ENCODE measurements around the gene LOC101059915.

- TF ChIP-seq SAFB2 (CRISPR knock-in tag; IDR thresholded peaks at IDR 0.05; ENCODE audit: borderline replicate concordance, low read depth) = no peak
- TF ChIP-seq, protein P1, sequence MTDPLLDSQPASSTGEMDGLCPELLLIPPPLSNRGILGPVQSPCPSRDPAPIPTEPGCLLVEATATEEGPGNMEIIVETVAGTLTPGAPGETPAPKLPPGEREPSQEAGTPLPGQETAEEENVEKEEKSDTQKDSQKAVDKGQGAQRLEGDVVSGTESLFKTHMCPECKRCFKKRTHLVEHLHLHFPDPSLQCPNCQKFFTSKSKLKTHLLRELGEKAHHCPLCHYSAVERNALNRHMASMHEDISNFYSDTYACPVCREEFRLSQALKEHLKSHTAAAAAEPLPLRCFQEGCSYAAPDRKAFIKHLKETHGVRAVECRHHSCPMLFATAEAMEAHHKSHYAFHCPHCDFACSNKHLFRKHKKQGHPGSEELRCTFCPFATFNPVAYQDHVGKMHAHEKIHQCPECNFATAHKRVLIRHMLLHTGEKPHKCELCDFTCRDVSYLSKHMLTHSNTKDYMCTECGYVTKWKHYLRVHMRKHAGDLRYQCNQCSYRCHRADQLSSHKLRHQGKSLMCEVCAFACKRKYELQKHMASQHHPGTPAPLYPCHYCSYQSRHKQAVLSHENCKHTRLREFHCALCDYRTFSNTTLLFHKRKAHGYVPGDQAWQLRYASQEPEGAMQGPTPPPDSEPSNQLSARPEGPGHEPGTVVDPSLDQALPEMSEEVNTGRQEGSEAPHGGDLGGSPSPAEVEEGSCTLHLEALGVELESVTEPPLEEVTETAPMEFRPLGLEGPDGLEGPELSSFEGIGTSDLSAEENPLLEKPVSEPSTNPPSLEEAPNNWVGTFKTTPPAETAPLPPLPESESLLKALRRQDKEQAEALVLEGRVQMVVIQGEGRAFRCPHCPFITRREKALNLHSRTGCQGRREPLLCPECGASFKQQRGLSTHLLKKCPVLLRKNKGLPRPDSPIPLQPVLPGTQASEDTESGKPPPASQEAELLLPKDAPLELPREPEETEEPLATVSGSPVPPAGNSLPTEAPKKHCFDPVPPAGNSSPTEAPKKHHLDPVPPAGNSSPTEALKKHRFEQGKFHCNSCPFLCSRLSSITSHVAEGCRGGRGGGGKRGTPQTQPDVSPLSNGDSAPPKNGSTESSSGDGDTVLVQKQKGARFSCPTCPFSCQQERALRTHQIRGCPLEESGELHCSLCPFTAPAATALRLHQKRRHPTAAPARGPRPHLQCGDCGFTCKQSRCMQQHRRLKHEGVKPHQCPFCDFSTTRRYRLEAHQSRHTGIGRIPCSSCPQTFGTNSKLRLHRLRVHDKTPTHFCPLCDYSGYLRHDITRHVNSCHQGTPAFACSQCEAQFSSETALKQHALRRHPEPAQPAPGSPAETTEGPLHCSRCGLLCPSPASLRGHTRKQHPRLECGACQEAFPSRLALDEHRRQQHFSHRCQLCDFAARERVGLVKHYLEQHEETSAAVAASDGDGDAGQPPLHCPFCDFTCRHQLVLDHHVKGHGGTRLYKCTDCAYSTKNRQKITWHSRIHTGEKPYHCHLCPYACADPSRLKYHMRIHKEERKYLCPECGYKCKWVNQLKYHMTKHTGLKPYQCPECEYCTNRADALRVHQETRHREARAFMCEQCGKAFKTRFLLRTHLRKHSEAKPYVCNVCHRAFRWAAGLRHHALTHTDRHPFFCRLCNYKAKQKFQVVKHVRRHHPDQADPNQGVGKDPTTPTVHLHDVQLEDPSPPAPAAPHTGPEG (CRISPR knock-in tag; IDR thresholded peaks at IDR 0.05) = no peak
- TF ChIP-seq PREB (CRISPR knock-in tag; IDR thresholded peaks at IDR 0.05) = no peak
- TF ChIP-seq ZNF430 (CRISPR knock-in tag; IDR thresholded peaks at IDR 0.05) = no peak
- TF ChIP-seq CTCF (CRISPR knock-in tag; IDR thresholded peaks at IDR 0.05) = no peak
- TF ChIP-seq SMC3 (IDR thresholded peaks at IDR 0.05; ENCODE audit: low read length) = no peak
Observed at GRCh38 chrX:71668248-71668595, 876 bp downstream of the LOC101059915 start.
